ENCODE results near the gene TRIM31. TPM values are rescaled to one million over a fixed set of nuclear protein-coding genes. Genes with fewer than 3 reads are reported as not detected.

TRIM31 gene
- total RNA-seq, 2 donors from 2014 or later = 0.32 TPM; not detected in 1

DNA sequence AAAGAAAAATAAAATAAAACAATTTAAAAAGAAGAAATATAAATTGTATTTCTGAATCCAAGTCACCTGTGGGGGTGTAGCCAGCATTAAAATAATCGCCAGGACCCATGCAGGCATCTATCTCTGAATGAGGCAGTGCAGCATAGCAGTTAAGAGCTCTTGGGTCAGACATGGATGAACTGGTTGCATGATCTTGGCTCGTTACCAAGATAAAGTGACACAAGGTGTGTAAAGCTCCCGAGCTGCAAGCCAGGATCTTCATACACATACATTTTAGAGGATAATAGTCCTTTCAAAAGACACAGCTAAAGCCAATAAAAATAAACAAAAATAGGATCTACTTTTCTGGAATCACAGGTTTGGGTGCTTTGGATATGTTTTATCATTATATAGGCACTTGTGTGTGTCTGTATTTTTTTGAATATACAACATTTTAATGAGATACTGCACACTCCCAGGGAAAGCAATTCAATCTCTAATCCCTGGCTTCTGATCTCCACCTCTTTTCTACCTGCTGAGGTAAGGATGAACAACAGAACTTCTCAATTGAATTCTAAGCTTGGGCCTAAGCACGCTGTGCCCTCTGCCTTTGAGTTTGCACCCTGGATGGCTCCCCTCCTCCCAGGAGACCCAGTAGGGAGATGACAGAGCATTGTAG lies 39.3 kb upstream of the TRIM31 start:
- H3K36me3 ChIP-seq = no peaks in the 10 kb centered on the region
- no peak for DNase-seq (ENCODE audit: low spot score)
- H3K27me3 ChIP-seq (replicated peaks; ENCODE audit: insufficient read depth) = no peaks in the 10 kb centered on the region
- H3K27ac ChIP-seq = no peak overlapping the region
- intact Hi-C loops (cut with DNase I) = no loop called here
- whole genome bisulfite sequencing = 61% methylated on average over 4 of the region's 4 CpGs
- no peaks in the 10 kb centered on the region for H3K4me1 ChIP-seq (replicated peaks)
- H3K4me3 ChIP-seq = no peak overlapping the region
- H3K9me3 ChIP-seq = no peaks in the 10 kb centered on the region
- TF ChIP-seq POLR2A (IDR thresholded peaks at IDR 0.05) (no peak), POLR2AphosphoS5 (IDR thresholded peaks at IDR 0.05) (no peak)
- TF ChIP-seq, protein P1, sequence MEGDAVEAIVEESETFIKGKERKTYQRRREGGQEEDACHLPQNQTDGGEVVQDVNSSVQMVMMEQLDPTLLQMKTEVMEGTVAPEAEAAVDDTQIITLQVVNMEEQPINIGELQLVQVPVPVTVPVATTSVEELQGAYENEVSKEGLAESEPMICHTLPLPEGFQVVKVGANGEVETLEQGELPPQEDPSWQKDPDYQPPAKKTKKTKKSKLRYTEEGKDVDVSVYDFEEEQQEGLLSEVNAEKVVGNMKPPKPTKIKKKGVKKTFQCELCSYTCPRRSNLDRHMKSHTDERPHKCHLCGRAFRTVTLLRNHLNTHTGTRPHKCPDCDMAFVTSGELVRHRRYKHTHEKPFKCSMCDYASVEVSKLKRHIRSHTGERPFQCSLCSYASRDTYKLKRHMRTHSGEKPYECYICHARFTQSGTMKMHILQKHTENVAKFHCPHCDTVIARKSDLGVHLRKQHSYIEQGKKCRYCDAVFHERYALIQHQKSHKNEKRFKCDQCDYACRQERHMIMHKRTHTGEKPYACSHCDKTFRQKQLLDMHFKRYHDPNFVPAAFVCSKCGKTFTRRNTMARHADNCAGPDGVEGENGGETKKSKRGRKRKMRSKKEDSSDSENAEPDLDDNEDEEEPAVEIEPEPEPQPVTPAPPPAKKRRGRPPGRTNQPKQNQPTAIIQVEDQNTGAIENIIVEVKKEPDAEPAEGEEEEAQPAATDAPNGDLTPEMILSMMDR (IDR thresholded peaks at IDR 0.05) = no peak

DNA sequence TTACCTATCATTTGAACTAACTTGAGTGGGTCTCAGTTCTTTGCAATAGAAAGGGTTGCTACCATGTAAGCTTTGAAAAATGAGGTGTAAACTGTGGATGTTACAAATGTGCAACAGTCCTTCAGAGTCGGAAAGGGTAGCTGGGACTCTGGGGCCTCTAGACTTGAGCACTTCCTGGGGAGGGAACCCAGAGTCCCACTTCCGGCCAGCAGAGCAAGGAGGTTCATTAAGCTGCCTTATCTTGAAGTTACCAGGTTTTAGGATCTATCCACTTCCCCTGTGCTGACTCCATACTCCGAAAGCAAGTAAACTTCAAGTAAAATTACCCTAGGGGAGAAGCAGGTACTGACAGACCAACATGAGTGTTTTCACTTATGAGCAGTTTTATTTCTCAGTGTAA lies 38.7 kb upstream of the TRIM31 start:
- Histone ChIP-seq H3K27ac (no peak overlapping the region), H3K4me3 (no peak overlapping the region), H3K9me3 (no peaks in the 10 kb centered on the region), H3K36me3 (no peaks in the 10 kb centered on the region), H3K4me1 (replicated peaks) (no peaks in the 10 kb centered on the region), H3K27me3 (replicated peaks; ENCODE audit: insufficient read depth) (no peaks in the 10 kb centered on the region)
- TF ChIP-seq, protein P1 (IDR thresholded peaks at IDR 0.05) = no peak
- no peak for TF ChIP-seq POLR2A (IDR thresholded peaks at IDR 0.05)
- TF ChIP-seq POLR2AphosphoS5 (IDR thresholded peaks at IDR 0.05) = no peak
- 82% methylated on average over 3 of the region's 3 CpGs for WGBS
- DNase-seq (ENCODE audit: low spot score) = no peak
- intact Hi-C loops (cut with DNase I) = no loop called here

DNA sequence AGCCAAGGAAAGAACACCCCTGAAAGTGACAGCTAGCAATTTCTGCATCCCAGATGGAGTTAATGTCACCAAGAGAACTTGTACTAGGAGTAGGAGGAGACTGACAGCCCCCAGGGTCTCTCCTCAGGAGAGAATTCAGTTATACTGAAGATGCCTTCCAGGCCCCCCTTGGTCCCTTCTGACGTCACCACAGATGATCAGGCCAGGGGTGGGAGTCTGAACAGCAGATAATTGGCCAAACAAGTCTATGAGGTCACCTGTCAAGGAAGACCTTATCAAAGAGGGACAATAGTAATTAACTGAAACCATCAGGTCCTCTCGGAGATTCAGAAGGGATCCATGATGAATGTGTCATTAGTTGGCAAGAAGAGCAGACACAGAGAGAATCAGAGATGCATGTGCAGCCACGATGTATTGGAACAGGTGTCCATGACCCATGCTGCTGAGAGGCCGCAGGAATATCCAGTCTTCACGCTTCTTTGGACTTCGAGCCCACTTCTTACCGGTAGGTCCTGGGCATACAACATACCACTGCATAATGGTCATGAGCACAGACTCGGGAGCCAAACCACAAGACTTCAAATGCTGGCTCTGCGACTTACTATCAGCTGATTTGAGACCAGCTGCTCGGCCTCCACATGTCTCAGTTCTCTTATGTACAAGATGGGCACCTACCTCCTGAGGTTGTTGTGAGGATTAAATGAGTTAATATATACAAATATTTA lies 37.9 kb upstream of the TRIM31 start:
- TF ChIP-seq, protein P1 (IDR thresholded peaks at IDR 0.05) = no peak
- no peaks in the 10 kb centered on the region for H3K36me3 ChIP-seq
- no peaks in the 10 kb centered on the region for H3K27me3 ChIP-seq (replicated peaks; ENCODE audit: insufficient read depth)
- H3K4me1 ChIP-seq (replicated peaks) = no peaks in the 10 kb centered on the region
- H3K4me3 ChIP-seq = no peak overlapping the region
- no peak for DNase-seq (ENCODE audit: low spot score)
- intact Hi-C loops (cut with DNase I) = no loop called here
- H3K27ac ChIP-seq = no peak overlapping the region
- no peaks in the 10 kb centered on the region for H3K9me3 ChIP-seq
- WGBS = 88% methylated on average over 10 of the region's 10 CpGs

DNA sequence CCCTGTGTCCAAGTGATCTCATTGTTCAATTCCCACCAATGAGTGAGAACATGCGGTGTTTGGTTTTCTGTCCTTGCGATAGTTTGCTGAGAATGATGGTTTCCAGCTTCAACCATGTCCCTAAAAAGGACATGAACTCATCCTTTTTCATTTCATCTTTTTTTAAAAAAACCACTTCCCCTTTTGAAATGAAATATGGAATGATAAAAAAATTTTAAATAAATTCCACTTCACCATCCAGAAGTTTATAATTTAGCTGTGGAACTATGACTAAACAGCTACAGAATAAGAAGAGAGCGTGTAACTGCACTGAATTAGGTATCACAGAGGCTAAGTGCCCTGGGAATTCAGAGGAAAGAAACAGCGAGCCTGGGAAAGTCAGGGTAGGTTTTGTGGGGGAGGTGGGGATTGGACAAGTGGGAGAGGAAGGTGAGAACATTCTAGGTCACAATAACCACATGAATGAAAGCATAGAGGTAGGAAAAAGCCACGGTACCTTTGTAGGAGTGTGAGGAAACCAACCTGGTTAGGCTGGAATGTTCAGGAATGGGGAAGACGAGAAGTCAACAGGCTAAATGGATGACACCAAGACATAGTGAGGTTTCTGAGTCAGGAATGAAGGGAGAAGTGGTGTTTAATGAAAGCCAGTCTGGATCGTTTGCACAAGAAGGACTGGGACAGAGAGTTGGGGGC lies 37.1 kb upstream of the TRIM31 start:
- no peak overlapping the region for H3K4me3 ChIP-seq
- no peak for TF ChIP-seq POLR2AphosphoS5 (IDR thresholded peaks at IDR 0.05)
- TF ChIP-seq POLR2A (IDR thresholded peaks at IDR 0.05) = no peak
- 65% methylated on average over 7 of the region's 7 CpGs for WGBS
- intact Hi-C loops (cut with DNase I) = no loop called here
- no peak for DNase-seq (ENCODE audit: low spot score)
- no peaks in the 10 kb centered on the region for H3K4me1 ChIP-seq (replicated peaks)
- no peaks in the 10 kb centered on the region for H3K27me3 ChIP-seq (replicated peaks; ENCODE audit: insufficient read depth)
- H3K36me3 ChIP-seq = no peaks in the 10 kb centered on the region
- H3K27ac ChIP-seq = no peak overlapping the region
- no peaks in the 10 kb centered on the region for H3K9me3 ChIP-seq

DNA sequence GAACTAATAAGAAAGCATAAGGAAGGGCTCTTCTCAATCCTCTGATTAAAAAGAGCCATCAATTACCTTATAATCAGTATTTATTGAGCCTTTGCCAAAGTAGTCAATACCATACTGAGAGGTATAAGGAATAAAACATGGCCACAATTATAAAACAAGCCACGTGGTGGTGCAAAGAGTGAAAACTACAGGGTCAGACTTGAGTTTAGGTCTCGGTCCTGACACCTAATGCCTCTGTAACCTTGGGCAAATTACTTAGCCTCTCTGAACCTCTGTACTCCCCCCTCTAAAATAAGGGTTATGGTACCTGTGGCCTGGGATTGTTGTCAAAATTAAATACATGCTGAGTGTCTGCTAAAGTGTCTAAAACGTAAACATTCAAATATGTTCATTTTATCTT lies 36.3 kb upstream of the TRIM31 start:
- TF ChIP-seq POLR2AphosphoS5 (IDR thresholded peaks at IDR 0.05) = no peak
- no peak for TF ChIP-seq POLR2A (IDR thresholded peaks at IDR 0.05)
- TF ChIP-seq, protein P1 (IDR thresholded peaks at IDR 0.05) = no peak
- DNase-seq (ENCODE audit: low spot score) = no peak
- no peak overlapping the region for H3K4me3 ChIP-seq
- H3K27me3 ChIP-seq (replicated peaks; ENCODE audit: insufficient read depth) = peaks cover 1% of the 10 kb centered on the region
- intact Hi-C loops (cut with DNase I) = no loop called here
- H3K9me3 ChIP-seq = no peaks in the 10 kb centered on the region
- H3K4me1 ChIP-seq (replicated peaks) = no peaks in the 10 kb centered on the region
- no peak overlapping the region for H3K27ac ChIP-seq
- no peaks in the 10 kb centered on the region for H3K36me3 ChIP-seq
- WGBS = 48% methylated on average over 3 of the region's 3 CpGs

All from prostate gland (tissue), 2 donors.